SK-N-SH treated with all-trans-retinoic acid at 6 μM for 48 hours (cell line): Measurements from ENCODE around the gene TTLL7.

ENCODE experiments used
- ATAC-seq: fragments of 200-7000 bp; cut with Tn5 transposase; 3 replicates; pipeline ENCODE4 v1.9.1; 2020; ENCODE audit warnings: mild to moderate bottlenecking, moderate library complexity
- ARNTL ChIP-seq: fragments of 450-650 bp; formaldehyde crosslinking; IDR thresholded peaks from 2 replicates; pipeline ENCODE4 v1.5.0; 2020; ENCODE audit warnings: low read depth, mild to moderate bottlenecking, moderate library complexity, borderline replicate concordance
- BACH2 ChIP-seq: fragments of 250-450 bp; sonication (Bioruptor Pico); IDR thresholded peaks from 2 replicates; pipeline ENCODE4 v1.9.0; 2021; ENCODE audit warnings: mild to moderate bottlenecking, borderline replicate concordance
- CSDC2 ChIP-seq: fragments of 250-450 bp; sonication (Bioruptor Pico); IDR thresholded peaks from 2 replicates; pipeline ENCODE4 v1.5.0; 2020; ENCODE audit warnings: mild to moderate bottlenecking, moderate library complexity
- ESRRG ChIP-seq: fragments of 250-450 bp; sonication (Bioruptor Pico); IDR thresholded peaks from 2 replicates; pipeline ENCODE4 v1.6.1; 2021; ENCODE audit warnings: mild to moderate bottlenecking
- GLIS3 ChIP-seq: fragments of 250-450 bp; sonication (Bioruptor Pico); IDR thresholded peaks from 2 replicates; pipeline ENCODE4 v1.5.0; 2020; ENCODE audit warnings: mild to moderate bottlenecking, moderate library complexity
- ISL1 ChIP-seq: fragments of 250-450 bp; sonication (Bioruptor Pico); IDR thresholded peaks from 2 replicates; pipeline ENCODE4 v2.1.2; 2022; ENCODE audit warnings: mild to moderate bottlenecking, moderate library complexity
- PPARA ChIP-seq: fragments of 250-450 bp; sonication (Bioruptor Pico); IDR thresholded peaks from 2 replicates; pipeline ENCODE4 v1.5.0; 2020; ENCODE audit warnings: mild to moderate bottlenecking, borderline replicate concordance
- RARB ChIP-seq: fragments of 250-450 bp; sonication (Bioruptor Pico); IDR thresholded peaks from 2 replicates; pipeline ENCODE4 v1.8.0; 2021; ENCODE audit warnings: mild to moderate bottlenecking, moderate library complexity
- TCF4 ChIP-seq: fragments of 250-450 bp; sonication (Bioruptor Pico); IDR thresholded peaks from 2 replicates; pipeline ENCODE4 v1.8.0; 2021; ENCODE audit warnings: mild to moderate bottlenecking, moderate library complexity, borderline replicate concordance
- TOX ChIP-seq: fragments of 250-450 bp; sonication (Bioruptor Pico); IDR thresholded peaks from 2 replicates; pipeline ENCODE4 v1.8.0; 2021; ENCODE audit warnings: mild to moderate bottlenecking, moderate library complexity, borderline replicate concordance
- ZFP3 ChIP-seq: fragments of 250-450 bp; sonication (Bioruptor Pico); IDR thresholded peaks from 2 replicates; pipeline ENCODE4 v1.5.0; 2020; ENCODE audit warnings: mild to moderate bottlenecking, moderate library complexity
- ZFP30 ChIP-seq: fragments of 450-650 bp; formaldehyde crosslinking; IDR thresholded peaks from 2 replicates; pipeline ENCODE4 v1.5.0; 2022; ENCODE audit warnings: mild to moderate bottlenecking, moderate library complexity
- ZNF565 ChIP-seq: fragments of 450-650 bp; formaldehyde crosslinking; conservative IDR thresholded peaks from 2 replicates; pipeline ENCODE4 v1.5.0; 2020; ENCODE audit warnings: low read depth, mild to moderate bottlenecking, moderate library complexity
- ZNF70 ChIP-seq: fragments of 450-650 bp; formaldehyde crosslinking; IDR thresholded peaks from 2 replicates; pipeline ENCODE4 v1.5.0; 2020; ENCODE audit warnings: mild to moderate bottlenecking, moderate library complexity
- ZNF8 ChIP-seq: fragments of 450-650 bp; formaldehyde crosslinking; IDR thresholded peaks from 2 replicates; pipeline ENCODE4 v1.5.0; 2020; ENCODE audit warnings: mild to moderate bottlenecking, moderate library complexity
- TF ChIP-seq, protein P1 (sequence below): fragments of 250-450 bp; sonication (Bioruptor Pico); IDR thresholded peaks from 2 replicates; pipeline ENCODE4 v1.5.0; 2020; ENCODE audit warnings: mild to moderate bottlenecking, moderate library complexity
- TF ChIP-seq, protein P2 (sequence below): fragments of 250-450 bp; sonication (Bioruptor Pico); IDR thresholded peaks from 2 replicates; pipeline ENCODE4 v1.8.0; 2020; ENCODE audit warnings: mild to moderate bottlenecking, moderate library complexity, borderline replicate concordance
- TF ChIP-seq, protein P3 (sequence below): fragments of 250-450 bp; sonication (Bioruptor Pico); IDR thresholded peaks from 2 replicates; pipeline ENCODE4 v1.5.1; 2020; ENCODE audit warnings: low read depth, mild to moderate bottlenecking, moderate library complexity
- TF ChIP-seq, protein P4 (sequence below): fragments of 250-450 bp; sonication (Bioruptor Pico); IDR thresholded peaks from 2 replicates; pipeline ENCODE4 v1.5.1; 2021; ENCODE audit warnings: mild to moderate bottlenecking, moderate library complexity

Gene TTLL7

DNA sequence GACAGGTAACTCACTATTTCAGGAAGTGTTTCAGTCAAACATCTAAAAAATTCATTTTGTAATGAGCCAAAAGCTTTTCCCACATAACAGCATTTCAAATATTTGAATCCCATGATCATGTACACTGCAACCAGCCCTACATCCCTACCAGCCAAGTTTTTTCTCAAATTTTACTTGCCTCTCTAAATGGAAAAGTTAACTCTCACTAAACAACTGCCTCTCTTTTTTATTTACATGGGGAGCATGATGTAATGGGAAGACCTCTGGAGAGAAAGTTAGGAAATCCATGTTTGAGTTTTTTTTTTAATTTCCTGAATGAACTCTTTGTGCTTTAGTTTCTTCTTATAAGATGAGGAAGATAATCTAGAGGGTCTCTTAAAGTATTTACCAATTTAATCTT is 70.5 kb downstream of the TTLL7 start (continued):
- TF ChIP-seq, protein P1, sequence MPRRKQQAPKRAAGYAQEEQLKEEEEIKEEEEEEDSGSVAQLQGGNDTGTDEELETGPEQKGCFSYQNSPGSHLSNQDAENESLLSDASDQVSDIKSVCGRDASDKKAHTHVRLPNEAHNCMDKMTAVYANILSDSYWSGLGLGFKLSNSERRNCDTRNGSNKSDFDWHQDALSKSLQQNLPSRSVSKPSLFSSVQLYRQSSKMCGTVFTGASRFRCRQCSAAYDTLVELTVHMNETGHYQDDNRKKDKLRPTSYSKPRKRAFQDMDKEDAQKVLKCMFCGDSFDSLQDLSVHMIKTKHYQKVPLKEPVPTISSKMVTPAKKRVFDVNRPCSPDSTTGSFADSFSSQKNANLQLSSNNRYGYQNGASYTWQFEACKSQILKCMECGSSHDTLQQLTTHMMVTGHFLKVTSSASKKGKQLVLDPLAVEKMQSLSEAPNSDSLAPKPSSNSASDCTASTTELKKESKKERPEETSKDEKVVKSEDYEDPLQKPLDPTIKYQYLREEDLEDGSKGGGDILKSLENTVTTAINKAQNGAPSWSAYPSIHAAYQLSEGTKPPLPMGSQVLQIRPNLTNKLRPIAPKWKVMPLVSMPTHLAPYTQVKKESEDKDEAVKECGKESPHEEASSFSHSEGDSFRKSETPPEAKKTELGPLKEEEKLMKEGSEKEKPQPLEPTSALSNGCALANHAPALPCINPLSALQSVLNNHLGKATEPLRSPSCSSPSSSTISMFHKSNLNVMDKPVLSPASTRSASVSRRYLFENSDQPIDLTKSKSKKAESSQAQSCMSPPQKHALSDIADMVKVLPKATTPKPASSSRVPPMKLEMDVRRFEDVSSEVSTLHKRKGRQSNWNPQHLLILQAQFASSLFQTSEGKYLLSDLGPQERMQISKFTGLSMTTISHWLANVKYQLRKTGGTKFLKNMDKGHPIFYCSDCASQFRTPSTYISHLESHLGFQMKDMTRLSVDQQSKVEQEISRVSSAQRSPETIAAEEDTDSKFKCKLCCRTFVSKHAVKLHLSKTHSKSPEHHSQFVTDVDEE (CRISPR knock-in tag) = no peak
- TF ChIP-seq TOX (CRISPR knock-in tag) (no peak), BACH2 (no peak)

DNA sequence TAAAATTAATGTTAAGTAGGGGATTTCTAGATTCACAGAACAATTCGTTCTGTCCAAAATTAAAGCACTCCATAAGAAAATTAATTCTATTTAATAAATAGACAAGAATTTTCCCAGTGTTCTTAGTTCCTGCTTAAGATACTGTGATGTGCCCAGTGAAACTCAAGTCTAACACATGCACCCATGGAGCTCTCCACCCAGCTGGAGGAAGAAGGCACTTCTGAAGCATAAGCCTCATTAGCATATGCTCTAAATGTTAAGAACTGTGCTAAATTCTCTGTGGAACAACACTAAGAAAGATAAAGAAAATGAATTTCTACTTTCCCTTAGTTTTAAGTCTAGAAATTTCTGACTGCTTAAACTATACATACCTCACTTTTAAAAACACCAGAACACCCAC is 71.2 kb downstream of the TTLL7 start:
- no peak for TF ChIP-seq CSDC2 (CRISPR knock-in tag)
- TF ChIP-seq, protein P2, sequence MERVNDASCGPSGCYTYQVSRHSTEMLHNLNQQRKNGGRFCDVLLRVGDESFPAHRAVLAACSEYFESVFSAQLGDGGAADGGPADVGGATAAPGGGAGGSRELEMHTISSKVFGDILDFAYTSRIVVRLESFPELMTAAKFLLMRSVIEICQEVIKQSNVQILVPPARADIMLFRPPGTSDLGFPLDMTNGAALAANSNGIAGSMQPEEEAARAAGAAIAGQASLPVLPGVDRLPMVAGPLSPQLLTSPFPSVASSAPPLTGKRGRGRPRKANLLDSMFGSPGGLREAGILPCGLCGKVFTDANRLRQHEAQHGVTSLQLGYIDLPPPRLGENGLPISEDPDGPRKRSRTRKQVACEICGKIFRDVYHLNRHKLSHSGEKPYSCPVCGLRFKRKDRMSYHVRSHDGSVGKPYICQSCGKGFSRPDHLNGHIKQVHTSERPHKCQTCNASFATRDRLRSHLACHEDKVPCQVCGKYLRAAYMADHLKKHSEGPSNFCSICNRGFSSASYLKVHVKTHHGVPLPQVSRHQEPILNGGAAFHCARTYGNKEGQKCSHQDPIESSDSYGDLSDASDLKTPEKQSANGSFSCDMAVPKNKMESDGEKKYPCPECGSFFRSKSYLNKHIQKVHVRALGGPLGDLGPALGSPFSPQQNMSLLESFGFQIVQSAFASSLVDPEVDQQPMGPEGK (CRISPR knock-in tag) = no peak
- no peak for TF ChIP-seq PPARA (CRISPR knock-in tag)
- no peak for ATAC-seq

DNA sequence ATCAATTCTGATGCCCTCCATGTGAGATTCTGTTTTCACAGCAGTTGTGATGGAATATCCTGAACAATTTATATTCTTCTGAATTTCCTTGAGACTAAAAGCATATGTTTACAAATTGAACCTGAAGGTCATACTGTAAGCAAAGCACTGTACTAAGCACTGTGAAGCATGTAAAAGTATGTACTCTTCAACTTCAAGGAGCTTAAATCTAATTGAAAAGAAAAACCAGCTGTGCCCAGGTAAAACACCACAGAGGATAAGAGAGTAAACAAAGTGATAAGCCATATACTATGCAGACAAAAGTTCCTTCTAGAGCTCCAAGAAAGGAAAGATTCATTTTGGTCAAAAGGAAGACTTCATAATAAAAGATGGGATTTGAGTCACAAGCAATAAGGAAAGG is 71.9 kb downstream of the TTLL7 start:
- ATAC-seq = no peak
- TF ChIP-seq ZFP30 (CRISPR knock-in tag) = no peak
- TF ChIP-seq TCF4 (CRISPR knock-in tag) = no peak
- TF ChIP-seq ZFP3 = no peak
- TF ChIP-seq, protein P1 (CRISPR knock-in tag) = no peak

DNA sequence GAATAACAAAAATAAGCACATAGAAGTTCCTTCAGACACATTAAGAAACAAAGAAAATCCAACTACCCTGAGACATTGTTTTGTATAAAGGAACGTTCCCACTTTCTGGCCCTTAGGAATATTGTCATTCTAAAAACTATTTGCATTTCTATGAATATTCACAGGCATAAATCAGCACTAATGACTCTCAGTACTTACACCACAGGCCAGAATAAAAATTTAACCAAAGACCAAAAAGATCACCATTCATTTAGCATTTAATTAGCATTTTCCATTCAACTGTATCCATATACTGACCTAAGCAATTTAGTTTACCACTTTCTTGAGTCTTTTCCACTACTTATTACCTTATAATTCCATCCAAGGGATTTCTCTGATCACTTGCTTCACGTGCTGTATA is 75.4 kb downstream of the TTLL7 start:
- ATAC-seq = no peak
- TF ChIP-seq ZNF70 (CRISPR knock-in tag) (no peak), RARB (no peak), BACH2 (no peak), ZFP30 (CRISPR knock-in tag) (no peak), CSDC2 (CRISPR knock-in tag) (no peak), TCF4 (CRISPR knock-in tag) (no peak), ZNF8 (CRISPR knock-in tag) (no peak), GLIS3 (CRISPR knock-in tag) (no peak), ZNF565 (CRISPR knock-in tag) (no peak), ZFP3 (no peak), ARNTL (CRISPR knock-in tag) (no peak), ESRRG (no peak), ISL1 (CRISPR knock-in tag) (no peak), TOX (CRISPR knock-in tag) (no peak)
- TF ChIP-seq, protein P3, sequence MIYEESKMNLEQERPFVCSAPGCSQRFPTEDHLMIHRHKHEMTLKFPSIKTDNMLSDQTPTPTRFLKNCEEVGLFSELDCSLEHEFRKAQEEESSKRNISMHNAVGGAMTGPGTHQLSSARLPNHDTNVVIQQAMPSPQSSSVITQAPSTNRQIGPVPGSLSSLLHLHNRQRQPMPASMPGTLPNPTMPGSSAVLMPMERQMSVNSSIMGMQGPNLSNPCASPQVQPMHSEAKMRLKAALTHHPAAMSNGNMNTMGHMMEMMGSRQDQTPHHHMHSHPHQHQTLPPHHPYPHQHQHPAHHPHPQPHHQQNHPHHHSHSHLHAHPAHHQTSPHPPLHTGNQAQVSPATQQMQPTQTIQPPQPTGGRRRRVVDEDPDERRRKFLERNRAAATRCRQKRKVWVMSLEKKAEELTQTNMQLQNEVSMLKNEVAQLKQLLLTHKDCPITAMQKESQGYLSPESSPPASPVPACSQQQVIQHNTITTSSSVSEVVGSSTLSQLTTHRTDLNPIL (CRISPR knock-in tag) = no peak
- TF ChIP-seq, protein P1 (CRISPR knock-in tag) = no peak
- TF ChIP-seq, protein P4, sequence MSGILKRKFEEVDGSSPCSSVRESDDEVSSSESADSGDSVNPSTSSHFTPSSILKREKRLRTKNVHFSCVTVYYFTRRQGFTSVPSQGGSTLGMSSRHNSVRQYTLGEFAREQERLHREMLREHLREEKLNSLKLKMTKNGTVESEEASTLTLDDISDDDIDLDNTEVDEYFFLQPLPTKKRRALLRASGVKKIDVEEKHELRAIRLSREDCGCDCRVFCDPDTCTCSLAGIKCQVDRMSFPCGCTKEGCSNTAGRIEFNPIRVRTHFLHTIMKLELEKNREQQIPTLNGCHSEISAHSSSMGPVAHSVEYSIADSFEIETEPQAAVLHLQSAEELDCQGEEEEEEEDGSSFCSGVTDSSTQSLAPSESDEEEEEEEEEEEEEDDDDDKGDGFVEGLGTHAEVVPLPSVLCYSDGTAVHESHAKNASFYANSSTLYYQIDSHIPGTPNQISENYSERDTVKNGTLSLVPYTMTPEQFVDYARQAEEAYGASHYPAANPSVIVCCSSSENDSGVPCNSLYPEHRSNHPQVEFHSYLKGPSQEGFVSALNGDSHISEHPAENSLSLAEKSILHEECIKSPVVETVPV = no peak
- TF ChIP-seq, all 23 proteins: peak for 0
